Measurements from ENCODE around the gene TMTC2. TPM values are rescaled to one million over a fixed set of nuclear protein-coding genes. Genes with fewer than 3 reads are reported as not detected.

The TMTC2 gene
- total and polyA plus RNA-seq, 10 of the 15 experiments (the other 5 are each of a cell fraction or from before 2014, with no cell fraction given): 0.14 to 9.7 (median 1.2) TPM

DNA sequence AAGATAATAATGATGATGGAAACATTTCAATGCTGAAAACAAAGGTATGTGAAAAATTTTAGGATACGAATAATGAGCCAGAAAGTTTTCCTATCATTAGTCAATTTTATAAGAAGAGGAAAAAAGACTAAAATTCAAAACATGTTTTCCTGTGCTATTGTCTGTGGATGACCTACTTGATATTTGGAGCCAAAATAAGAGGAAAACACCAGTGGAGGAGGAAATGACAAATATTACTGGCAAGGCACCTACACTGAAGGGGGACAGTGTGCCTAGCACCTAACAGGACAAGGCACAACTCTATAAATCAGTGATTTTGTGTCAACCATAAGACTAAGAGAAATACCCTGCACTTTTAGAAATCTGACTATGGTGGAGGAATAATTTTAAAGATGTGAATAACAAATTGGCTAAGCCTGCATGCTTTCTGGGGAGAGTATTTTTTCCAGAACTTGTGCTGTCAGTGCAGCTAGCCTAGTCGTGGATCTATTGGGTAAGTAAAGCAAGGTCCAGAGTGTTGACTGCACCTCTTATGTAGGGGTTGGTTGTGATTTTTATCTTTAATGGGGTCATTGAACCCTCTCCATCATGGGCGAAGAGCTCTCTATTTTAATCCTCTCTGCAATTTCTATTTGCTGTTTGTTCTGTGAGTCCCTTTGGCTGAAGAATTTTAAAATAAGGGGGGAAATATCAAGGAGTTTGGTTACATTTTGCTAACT, 398.0 kb downstream of the TMTC2 start (continued):
- TF ChIP-seq IRF5 (IDR thresholded peaks at IDR 0.05; ENCODE audit: borderline replicate concordance): no peak
- TF ChIP-seq, protein P1, sequence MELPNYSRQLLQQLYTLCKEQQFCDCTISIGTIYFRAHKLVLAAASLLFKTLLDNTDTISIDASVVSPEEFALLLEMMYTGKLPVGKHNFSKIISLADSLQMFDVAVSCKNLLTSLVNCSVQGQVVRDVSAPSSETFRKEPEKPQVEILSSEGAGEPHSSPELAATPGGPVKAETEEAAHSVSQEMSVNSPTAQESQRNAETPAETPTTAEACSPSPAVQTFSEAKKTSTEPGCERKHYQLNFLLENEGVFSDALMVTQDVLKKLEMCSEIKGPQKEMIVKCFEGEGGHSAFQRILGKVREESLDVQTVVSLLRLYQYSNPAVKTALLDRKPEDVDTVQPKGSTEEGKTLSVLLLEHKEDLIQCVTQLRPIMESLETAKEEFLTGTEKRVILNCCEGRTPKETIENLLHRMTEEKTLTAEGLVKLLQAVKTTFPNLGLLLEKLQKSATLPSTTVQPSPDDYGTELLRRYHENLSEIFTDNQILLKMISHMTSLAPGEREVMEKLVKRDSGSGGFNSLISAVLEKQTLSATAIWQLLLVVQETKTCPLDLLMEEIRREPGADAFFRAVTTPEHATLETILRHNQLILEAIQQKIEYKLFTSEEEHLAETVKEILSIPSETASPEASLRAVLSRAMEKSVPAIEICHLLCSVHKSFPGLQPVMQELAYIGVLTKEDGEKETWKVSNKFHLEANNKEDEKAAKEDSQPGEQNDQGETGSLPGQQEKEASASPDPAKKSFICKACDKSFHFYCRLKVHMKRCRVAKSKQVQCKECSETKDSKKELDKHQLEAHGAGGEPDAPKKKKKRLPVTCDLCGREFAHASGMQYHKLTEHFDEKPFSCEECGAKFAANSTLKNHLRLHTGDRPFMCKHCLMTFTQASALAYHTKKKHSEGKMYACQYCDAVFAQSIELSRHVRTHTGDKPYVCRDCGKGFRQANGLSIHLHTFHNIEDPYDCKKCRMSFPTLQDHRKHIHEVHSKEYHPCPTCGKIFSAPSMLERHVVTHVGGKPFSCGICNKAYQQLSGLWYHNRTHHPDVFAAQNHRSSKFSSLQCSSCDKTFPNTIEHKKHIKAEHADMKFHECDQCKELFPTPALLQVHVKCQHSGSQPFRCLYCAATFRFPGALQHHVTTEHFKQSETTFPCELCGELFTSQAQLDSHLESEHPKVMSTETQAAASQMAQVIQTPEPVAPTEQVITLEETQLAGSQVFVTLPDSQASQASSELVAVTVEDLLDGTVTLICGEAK (IDR thresholded peaks at IDR 0.05; ENCODE audit: borderline replicate concordance): no peak
- TF ChIP-seq, protein P2, sequence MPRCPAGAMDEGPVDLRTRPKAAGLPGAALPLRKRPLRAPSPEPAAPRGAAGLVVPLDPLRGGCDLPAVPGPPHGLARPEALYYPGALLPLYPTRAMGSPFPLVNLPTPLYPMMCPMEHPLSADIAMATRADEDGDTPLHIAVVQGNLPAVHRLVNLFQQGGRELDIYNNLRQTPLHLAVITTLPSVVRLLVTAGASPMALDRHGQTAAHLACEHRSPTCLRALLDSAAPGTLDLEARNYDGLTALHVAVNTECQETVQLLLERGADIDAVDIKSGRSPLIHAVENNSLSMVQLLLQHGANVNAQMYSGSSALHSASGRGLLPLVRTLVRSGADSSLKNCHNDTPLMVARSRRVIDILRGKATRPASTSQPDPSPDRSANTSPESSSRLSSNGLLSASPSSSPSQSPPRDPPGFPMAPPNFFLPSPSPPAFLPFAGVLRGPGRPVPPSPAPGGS (IDR thresholded peaks at IDR 0.05; ENCODE audit: borderline replicate concordance, insufficient read depth, low read depth, low read length, poor library complexity, severe bottlenecking): no peak
- TF ChIP-seq, protein P3, sequence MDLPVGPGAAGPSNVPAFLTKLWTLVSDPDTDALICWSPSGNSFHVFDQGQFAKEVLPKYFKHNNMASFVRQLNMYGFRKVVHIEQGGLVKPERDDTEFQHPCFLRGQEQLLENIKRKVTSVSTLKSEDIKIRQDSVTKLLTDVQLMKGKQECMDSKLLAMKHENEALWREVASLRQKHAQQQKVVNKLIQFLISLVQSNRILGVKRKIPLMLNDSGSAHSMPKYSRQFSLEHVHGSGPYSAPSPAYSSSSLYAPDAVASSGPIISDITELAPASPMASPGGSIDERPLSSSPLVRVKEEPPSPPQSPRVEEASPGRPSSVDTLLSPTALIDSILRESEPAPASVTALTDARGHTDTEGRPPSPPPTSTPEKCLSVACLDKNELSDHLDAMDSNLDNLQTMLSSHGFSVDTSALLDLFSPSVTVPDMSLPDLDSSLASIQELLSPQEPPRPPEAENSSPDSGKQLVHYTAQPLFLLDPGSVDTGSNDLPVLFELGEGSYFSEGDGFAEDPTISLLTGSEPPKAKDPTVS (IDR thresholded peaks at IDR 0.05; ENCODE audit: low read depth, low read length): no peak

Measured in GM12878 (cell line).